ENCODE measurements around the gene MCF2L. TPM values are rescaled to one million over a fixed set of nuclear protein-coding genes. Genes with fewer than 3 reads are reported as not detected.

MCF2L gene
- total RNA-seq, 1 experiment from 2014 or later, result 5.9 TPM

DNA sequence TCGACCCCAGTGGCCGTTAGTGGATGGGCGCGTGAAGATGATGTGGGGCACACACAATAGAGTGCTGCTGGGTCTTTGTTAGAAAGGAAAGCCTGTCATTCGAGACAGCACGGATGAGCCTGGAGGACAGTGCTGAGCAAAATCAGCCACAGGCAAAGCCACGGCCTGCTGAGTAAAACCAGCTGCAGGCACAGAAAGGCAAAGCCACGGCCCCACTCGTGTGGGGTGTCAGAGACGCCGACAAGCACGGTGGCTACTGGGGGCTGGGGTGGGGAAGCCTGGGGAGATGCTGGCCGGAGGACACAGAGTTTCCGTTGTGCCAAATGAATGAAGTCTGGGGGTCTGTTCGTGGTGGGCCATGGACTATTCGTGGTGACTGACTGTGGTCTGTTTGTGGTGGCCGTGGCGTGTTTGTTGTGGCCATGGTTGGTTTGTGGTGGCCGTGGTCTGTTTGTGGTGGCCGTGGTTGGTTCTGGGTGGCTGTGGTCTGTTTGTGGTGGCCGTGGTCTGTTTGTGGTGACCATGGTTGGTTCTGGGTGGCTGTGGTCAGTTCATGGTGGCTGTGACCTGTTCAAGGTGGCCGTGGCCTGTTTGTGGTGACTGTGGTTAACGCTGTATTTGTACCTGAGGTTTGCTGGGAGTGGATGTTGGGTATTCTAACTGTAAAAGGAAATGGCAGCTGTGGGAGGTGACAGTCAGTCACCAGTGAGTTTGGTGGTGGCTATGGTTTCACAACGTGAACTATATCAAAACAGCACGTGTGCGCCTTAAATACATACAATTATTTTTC lies 36.3 kb downstream of the MCF2L start:
- no peaks in the 10 kb centered on the region for H4K20me1 ChIP-seq (ENCODE audit: low read length)
- H3K36me3 ChIP-seq (ENCODE audit: low read depth, low read length), result no peaks in the 10 kb centered on the region
- H3K9ac ChIP-seq (ENCODE audit: low read length), result no peak overlapping the region
- H2AFZ ChIP-seq (ENCODE audit: low read length), result no peak overlapping the region
- H3K27me3 ChIP-seq (ENCODE audit: low read length), result no peaks in the 10 kb centered on the region
- intact Hi-C loops (cut with micrococcal nuclease), result no loop called here
- POLR2A ChIA-PET (ENCODE audit: unreplicated experiment), result no interaction called here
- CTCF ChIA-PET, result no interaction called here
- no peaks in the 10 kb centered on the region for H3F3A ChIP-seq (ENCODE audit: low read length, unreplicated experiment)
- no peak overlapping the region for H3K27ac ChIP-seq (ENCODE audit: low read length)
- H3K9me3 ChIP-seq (ENCODE audit: low read length), result no peaks in the 10 kb centered on the region
- ATAC-seq (no peak), DNase-seq (no peak)
- H3K4me3 ChIP-seq (ENCODE audit: low read length), result no peak overlapping the region
- no peaks in the 10 kb centered on the region for H3K79me2 ChIP-seq (ENCODE audit: low read length)
- TF ChIP-seq, protein P1, sequence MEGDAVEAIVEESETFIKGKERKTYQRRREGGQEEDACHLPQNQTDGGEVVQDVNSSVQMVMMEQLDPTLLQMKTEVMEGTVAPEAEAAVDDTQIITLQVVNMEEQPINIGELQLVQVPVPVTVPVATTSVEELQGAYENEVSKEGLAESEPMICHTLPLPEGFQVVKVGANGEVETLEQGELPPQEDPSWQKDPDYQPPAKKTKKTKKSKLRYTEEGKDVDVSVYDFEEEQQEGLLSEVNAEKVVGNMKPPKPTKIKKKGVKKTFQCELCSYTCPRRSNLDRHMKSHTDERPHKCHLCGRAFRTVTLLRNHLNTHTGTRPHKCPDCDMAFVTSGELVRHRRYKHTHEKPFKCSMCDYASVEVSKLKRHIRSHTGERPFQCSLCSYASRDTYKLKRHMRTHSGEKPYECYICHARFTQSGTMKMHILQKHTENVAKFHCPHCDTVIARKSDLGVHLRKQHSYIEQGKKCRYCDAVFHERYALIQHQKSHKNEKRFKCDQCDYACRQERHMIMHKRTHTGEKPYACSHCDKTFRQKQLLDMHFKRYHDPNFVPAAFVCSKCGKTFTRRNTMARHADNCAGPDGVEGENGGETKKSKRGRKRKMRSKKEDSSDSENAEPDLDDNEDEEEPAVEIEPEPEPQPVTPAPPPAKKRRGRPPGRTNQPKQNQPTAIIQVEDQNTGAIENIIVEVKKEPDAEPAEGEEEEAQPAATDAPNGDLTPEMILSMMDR (conservative IDR thresholded peaks at IDR 0.05; ENCODE audit: low read depth, low read length), result no peak
- no peak for TF ChIP-seq EZH2 (IDR thresholded peaks at IDR 0.05; ENCODE audit: low read length, unreplicated experiment)
- no peak for TF ChIP-seq EZH2phosphoT487 (IDR thresholded peaks at IDR 0.05; ENCODE audit: borderline replicate concordance, low read length)
- BruUV-seq (replicated peaks), result no TSS peak
- H3K4me1 ChIP-seq (ENCODE audit: insufficient read depth, low read length), result no peaks in the 10 kb centered on the region; the same call in 1 of the 2 replicates
- H3K4me2 ChIP-seq (ENCODE audit: low read length), result no peak overlapping the region
- H3K9me2 ChIP-seq (replicated peaks; ENCODE audit: low read length), result no peaks in the 10 kb centered on the region

DNA sequence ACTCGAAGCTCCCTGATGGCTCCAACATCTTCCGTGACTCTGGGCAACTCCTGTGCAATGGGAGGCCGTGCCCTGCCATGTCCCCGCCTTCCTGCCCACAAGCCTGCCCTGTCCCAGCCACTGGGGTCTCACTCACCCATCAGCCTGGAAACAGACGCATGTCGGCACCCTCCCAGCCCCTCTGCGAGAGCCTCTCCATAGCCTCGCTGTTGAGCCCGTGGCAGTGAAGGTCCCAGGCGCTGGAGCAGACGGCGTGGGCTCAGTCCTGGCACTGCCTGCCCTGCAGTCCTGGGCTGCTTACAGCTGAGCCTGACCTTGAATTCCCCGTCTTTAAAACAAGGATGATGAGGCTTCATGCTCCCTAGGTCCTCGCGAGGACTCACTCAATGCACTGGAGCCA lies 37.0 kb downstream of the MCF2L start:
- DNase-seq (no peak), ATAC-seq (no peak)
- Histone ChIP-seq H3K36me3 (ENCODE audit: low read depth, low read length) (no peaks in the 10 kb centered on the region), H3K4me2 (ENCODE audit: low read length) (no peak overlapping the region), H3K4me3 (ENCODE audit: low read length) (no peak overlapping the region), H2AFZ (ENCODE audit: low read length) (no peak overlapping the region), H4K20me1 (ENCODE audit: low read length) (no peaks in the 10 kb centered on the region), H3F3A (ENCODE audit: low read length, unreplicated experiment) (no peaks in the 10 kb centered on the region), H3K27me3 (ENCODE audit: low read length) (no peaks in the 10 kb centered on the region), H3K9me3 (ENCODE audit: low read length) (no peaks in the 10 kb centered on the region), H3K4me1 (ENCODE audit: insufficient read depth, low read length) (no peaks in the 10 kb centered on the region; the same call in 1 of the 2 replicates), H3K27ac (ENCODE audit: low read length) (no peak overlapping the region), H3K79me2 (ENCODE audit: low read length) (no peaks in the 10 kb centered on the region), H3K9ac (ENCODE audit: low read length) (no peak overlapping the region), H3K9me2 (replicated peaks; ENCODE audit: low read length) (no peaks in the 10 kb centered on the region)
- intact Hi-C loops (cut with micrococcal nuclease), result no loop called here
- ChIA-PET CTCF (no interaction called here), POLR2A (ENCODE audit: unreplicated experiment) (no interaction called here)
- TF ChIP-seq, protein P1 (conservative IDR thresholded peaks at IDR 0.05; ENCODE audit: low read depth, low read length), result no peak
- TF ChIP-seq EZH2phosphoT487 (IDR thresholded peaks at IDR 0.05; ENCODE audit: borderline replicate concordance, low read length), result no peak
- no peak for TF ChIP-seq EZH2 (IDR thresholded peaks at IDR 0.05; ENCODE audit: low read length, unreplicated experiment)
- no TSS peak for BruUV-seq (replicated peaks)

DNA sequence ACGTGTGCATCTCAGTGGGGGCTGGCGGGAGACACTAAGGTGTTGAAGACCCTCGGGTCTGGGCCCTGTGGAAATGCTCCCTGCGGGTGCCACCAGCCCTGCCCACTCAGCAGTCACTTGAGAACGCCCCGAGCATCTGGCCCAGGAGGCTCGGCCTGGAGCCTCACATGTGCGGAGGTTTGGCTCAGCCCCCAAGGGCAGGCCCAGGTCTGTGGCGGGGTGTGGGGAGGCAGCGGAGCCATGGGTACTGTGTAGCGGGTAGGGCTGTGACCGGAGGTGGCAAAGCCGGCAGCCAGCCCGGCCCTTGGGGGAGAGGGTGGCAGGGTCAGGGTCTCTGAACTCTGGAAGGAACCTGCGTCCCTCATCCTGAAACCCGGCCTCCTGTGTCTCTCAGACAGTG lies 37.6 kb downstream of the MCF2L start:
- no peak overlapping the region for H3K9ac ChIP-seq (ENCODE audit: low read length)
- H3K9me2 ChIP-seq (replicated peaks; ENCODE audit: low read length), result no peaks in the 10 kb centered on the region
- H4K20me1 ChIP-seq (ENCODE audit: low read length), result no peaks in the 10 kb centered on the region
- no peaks in the 10 kb centered on the region for H3K79me2 ChIP-seq (ENCODE audit: low read length)
- ATAC-seq, result no peak
- no peaks in the 10 kb centered on the region for H3K4me1 ChIP-seq (ENCODE audit: insufficient read depth, low read length)
- H3K4me3 ChIP-seq (ENCODE audit: low read length), result no peak overlapping the region
- no peak overlapping the region for H2AFZ ChIP-seq (ENCODE audit: low read length)
- intact Hi-C loops (cut with micrococcal nuclease), result no loop called here
- no peaks in the 10 kb centered on the region for H3F3A ChIP-seq (ENCODE audit: low read length, unreplicated experiment)
- H3K36me3 ChIP-seq (ENCODE audit: low read depth, low read length), result no peaks in the 10 kb centered on the region
- no TSS peak for BruUV-seq (replicated peaks)
- TF ChIP-seq EZH2 (IDR thresholded peaks at IDR 0.05; ENCODE audit: low read length, unreplicated experiment), result no peak
- TF ChIP-seq, protein P1 (conservative IDR thresholded peaks at IDR 0.05; ENCODE audit: low read depth, low read length), result no peak
- no peak for TF ChIP-seq EZH2phosphoT487 (IDR thresholded peaks at IDR 0.05; ENCODE audit: borderline replicate concordance, low read length)
- H3K9me3 ChIP-seq (ENCODE audit: low read length), result no peaks in the 10 kb centered on the region
- H3K4me2 ChIP-seq (ENCODE audit: low read length), result no peak overlapping the region
- CTCF ChIA-PET, result no interaction called here
- H3K27me3 ChIP-seq (ENCODE audit: low read length), result no peaks in the 10 kb centered on the region
- POLR2A ChIA-PET (ENCODE audit: unreplicated experiment), result no interaction called here
- H3K27ac ChIP-seq (ENCODE audit: low read length), result no peak overlapping the region
- no peak for DNase-seq
